Stimulated activated CD8-positive, alpha-beta memory T cell treated with anti-CD3 and anti-CD28 coated beads, Interleukin-7, amount 100 ng/mL, for 24 hours (primary cell): Measurements from ENCODE around the gene CHD8.
A peak's percentile ranks its signal among the peaks of the same experiment; 100 is the strongest.
"Not testable (repeated sequence)": the region's sequence is repeated elsewhere in the genome, so short reads cannot be mapped to it uniquely, and the experiment has no call there.

Source experiments
- DNase-seq: peaks from one replicate; pipeline ENCODE4 v3.0.0-alpha.2; 2020; ENCODE audit warnings: low read depth

Gene CHD8

GRCh38 chr14:21455912-21456667, at the start of gene CHD8:
Gene CHD8 (minus strand): TSS chr14:21456123. CDS start chr14:21431643, 24,480 bp downstream.
- DNase-seq, result peak; percentile 97

DNA sequence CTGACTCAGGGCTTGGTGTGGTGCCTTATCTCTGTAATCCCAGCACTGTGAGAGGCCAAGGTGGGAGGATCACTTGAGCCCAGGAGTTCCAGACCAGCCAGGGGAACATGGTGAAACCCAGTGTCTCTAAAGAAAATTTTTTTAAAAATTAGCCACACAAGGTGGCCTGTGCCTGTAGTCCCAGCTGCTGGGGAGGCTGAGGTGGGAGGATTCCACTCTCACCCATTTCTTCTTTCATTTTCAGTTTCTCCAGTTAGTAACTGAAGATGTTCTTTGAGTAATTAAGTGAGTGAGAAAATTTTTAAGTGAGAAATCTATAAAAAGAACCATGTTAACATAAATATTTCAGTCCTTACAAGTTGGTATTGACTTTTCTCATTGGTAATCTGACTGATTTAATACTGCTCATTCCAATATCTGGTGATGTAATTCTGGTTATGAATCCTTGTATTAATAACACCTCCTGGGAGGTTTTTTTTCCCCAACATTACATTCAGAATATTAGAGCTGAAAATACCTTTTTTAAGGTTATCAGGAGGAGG, 49.2 kb upstream of the CHD8 start:
- DNase-seq, result no peak

DNA sequence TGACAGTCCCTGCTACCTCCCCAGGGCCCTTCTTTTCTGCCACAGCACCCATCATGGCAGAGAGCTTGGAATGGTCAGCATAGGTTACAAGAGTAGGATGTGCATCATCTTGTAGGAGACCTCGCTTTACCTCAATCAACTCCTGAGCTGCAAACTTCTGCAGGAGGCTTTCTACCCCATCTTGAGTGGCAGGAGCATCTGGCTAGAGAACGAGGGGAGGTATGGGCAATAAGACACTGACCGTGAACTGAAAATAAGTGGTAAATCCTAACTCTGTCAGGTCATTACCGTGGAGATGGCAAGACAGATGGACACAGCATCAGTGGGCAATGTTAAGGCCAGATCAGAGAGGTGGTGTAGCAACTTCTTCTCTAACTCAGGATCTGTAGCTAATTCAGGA, 47.5 kb upstream of the CHD8 start:
- no peak for DNase-seq

- no peak for DNase-seq
Measured at GRCh38 chr14:21501568-21501967, 45.6 kb upstream of the CHD8 start.

GRCh38 chr14:21498540-21499526, 42.9 kb upstream of the CHD8 start:
- DNase-seq, result no peak

GRCh38 chr14:21496453-21496852, 40.5 kb upstream of the CHD8 start:
- no peak for DNase-seq

DNA sequence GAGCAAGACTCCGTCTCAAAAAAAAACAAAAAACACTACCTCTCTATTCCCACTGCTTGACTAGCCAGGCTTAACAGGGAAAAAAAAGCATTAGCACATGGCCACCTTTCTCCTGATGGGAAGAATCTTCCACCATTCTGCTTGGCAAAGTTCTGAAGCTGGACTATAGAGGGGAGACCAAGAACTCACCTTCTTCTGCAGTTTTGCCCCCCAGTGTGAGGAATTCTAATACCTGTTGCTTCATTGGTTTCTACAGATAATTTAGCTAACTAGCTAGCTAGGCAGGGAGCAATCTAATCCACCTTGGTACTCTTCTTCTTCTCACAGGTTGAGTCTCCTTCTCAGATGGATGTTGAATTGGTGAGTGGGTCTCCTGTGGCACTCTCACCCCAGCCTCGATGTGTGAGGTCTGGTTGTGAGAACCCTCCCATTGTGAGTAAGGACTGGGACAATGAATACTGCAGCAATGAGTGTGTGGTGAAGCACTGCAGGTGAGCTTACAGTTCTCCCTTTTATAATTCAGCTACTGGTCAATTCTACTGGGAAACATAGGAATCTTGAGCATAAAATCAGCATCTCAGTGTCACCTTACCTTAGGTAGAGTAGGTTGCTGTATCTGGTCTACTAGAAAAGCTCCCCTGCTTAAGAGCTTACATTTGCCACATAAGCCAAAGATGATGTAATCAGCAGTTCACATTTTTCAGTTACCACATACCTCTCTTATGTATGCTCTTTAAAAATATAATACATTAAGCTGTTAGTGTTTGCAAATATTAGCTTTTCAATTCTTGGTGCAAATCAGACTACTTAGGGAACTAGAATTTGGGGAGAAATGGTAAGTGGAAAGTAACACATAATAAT, 39.2 kb upstream of the CHD8 start:
- DNase-seq, result no peak

GRCh38 chr14:21486640-21487087, 30.7 kb upstream of the CHD8 start:
- no peak for DNase-seq

GRCh38 chr14:21476925-21477681, 21.2 kb upstream of the CHD8 start, which contains the start of the genes RAB2B and TOX4:
Gene RAB2B (minus strand): TSS chr14:21476959. CDS start chr14:21476872, 87 bp downstream.
Gene TOX4 (plus strand): TSS chr14:21477195. CDS start chr14:21477279, 84 bp downstream.
- DNase-seq, result peak; percentile 88

DNA sequence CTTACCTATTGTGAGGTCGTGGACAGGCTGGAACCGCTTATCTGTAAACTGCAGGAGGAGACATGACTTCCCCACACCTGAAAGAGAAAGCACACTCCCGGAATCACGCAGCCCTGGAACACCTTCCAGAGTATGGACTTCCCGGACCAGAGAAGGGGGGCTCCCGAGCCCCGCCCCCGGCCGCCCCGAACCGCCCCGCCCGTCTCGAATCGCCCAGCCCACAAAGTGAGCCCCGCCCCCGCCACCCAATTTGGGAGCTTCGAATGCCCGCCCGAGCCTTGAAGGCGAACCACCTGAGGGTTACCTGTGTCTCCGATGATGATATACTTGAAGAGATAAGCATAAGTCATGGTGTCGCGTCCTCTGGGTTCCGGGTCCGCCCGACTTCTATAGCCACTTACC, 20.6 kb upstream of the CHD8 start:
- peak; percentile 68 for DNase-seq

DNA sequence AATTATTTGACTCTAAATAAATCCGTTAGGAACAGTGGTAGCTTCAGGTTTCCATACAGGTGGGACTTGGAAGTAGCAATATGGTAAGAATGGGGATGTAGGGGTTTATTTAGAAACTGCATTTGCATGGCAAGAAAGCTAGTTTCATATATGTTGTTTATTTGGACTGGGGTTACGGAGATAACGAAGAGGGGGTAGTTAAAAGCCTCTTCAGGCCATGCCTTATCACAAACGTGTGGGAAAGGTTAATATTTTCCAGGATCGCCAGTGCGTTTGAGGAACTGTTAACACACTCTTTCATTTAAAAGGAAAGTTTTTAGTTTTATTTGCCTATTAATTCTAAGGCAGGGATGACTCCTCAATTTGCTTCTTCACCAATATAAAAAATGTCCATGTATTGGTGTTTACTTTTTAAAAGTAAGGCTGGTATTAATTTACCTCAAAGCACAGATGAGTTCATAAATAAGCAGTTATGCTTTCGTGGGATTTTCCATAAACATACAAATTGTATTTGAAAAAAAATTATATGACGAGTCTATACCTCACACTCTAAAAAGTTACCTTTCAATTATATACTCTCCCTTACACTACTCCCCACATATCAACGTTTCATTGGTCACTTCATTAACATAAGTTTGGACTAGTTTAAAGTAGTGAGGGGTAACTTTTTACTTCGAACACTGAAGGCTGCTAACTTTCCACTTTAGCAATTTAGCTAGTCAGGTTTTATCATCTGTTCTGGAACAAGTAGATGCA, 20.0 kb upstream of the CHD8 start:
- no peak for DNase-seq

GRCh38 chr14:21467616-21468015, 11.7 kb upstream of the CHD8 start:
- DNase-seq, result no peak

- no peak for DNase-seq
Measured at GRCh38 chr14:21455592-21455911, 371 bp downstream of the CHD8 start.

GRCh38 chr14:21454843-21455544, 929 bp downstream of the CHD8 start:
- DNase-seq, result no peak

DNA sequence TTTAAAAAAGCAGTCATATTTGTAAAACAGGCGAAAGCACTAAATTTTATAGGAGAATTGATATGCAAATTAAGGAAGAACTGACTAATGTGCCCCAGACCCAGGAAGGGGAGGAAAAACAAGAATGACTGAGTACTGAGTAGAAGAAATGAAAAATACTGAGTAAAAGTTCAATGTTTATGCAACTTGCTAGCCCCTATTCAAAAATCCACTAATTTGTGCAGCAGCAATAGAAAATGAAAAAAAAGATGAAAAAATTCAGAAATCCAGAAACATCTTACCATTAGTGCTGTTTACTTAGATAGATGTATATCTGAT, 6.1 kb downstream of the CHD8 start:
- DNase-seq, result no peak

DNA sequence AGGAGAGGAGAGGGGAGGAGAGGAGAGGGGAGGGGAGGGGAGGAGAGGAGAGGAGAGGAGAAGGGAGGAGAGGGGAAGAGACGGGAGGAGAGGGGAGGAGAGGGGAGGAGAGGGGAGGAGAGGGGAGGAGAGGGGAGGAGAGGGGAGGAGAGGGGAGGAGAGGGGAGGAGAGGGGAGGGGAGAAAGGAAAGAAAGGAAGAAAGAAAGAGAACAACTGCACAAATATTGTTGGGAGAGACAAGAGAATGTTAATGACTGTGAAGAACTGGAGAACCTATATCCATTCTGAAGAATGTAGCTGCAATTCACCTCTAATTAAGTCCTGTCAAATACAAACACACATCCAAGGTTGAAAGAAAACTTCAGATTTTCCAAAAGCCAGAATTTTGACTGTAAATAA, 13.3 kb downstream of the CHD8 start:
- DNase-seq, result not testable (repeated sequence)

GRCh38 chr14:21440859-21441258, 15.1 kb downstream of the CHD8 start:
- no peak for DNase-seq

DNA sequence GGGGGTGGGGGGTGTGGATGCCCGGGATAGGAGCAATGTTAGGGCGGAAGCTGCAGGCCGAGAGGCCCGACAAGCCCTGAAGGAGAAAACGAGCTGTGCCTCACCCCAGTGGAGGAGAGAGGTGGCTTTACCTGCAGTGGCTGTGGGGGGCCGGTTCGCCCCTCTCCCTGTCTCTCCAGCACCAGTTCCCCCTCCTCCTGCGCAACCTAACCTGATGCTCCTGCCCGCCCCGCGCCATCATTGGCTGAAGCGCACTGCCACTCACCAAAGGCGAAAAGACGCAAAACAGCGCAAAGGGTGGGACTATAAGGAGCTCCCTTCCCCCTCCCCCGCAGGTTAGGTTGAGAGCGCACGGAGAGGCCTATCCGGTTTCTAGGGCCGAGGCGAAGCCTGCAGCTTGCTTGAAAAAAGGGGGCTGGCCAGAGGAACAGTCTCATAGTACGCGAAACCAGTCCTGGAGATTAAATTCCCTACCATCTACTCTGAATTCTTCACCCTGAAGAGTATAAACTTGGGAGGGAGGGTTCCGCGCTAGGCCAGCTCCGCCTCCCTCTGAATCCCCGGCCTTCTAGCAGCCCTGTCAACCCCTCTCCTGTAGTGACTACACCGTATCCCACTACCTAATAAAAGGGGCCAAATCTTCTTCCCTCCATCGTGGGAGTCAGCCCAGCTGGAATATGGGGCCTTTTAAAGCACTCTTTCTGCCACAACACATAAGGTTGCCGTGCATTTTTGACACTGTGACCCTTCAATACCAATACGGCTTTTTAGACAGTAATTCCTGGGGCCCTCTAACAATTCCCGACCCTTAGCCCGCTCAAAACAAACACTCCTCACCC, 18.6 kb downstream of the CHD8 start:
- peak; percentile 97 for DNase-seq
